Hematopoietic multipotent progenitor cell treated with erythropoietin and hydrocortisone succinate and interleukin-3 and kit ligand, for 17 days (in vitro differentiated cells): ENCODE data around the gene ALK.

ENCODE experiments used
- DNase-seq: peaks from one replicate; pipeline ENCODE4 v3.0.0-alpha.2; 2015; ENCODE audit warnings: low spot score

Gene ALK

GRCh38 chr2:29526587-29527586, 394.5 kb downstream of the ALK start:
- no peak for DNase-seq

- DNase-seq, result no peak
Observed at GRCh38 chr2:29525921-29526320, 395.5 kb downstream of the ALK start.

- DNase-seq, result no peak
Observed at GRCh38 chr2:29524652-29525051, 396.7 kb downstream of the ALK start.

GRCh38 chr2:29522951-29523669, 398.3 kb downstream of the ALK start:
- no peak for DNase-seq

GRCh38 chr2:29520001-29520400, 401.4 kb downstream of the ALK start:
- DNase-seq, result no peak

DNA sequence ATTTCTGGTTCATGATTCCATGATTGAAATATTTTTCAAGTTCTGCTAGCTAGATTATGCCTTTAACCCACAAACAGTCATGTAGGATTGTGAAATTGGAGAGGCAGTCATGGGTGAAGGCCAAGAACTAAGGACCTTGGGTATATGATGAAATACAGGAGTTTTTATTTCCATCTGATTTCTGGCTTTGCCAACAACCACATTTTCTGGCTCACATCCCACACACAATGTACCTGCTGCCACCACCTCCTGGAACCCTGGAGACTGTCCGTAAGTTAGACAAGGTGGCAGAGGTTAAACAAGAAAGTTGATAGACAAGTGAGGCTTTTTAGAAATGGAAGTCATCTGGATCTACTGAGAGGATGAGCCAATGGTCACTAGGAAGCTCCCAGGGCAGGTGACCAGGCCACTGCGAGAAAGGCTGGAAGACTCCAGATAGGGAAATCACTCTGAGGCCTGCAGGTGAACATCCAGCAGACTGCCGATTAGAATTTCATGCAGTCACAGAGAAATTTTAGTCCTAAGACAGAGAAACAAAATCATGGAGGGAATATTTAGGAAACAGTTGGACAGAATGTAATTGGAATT, 402.0 kb downstream of the ALK start:
- DNase-seq, result no peak

DNA sequence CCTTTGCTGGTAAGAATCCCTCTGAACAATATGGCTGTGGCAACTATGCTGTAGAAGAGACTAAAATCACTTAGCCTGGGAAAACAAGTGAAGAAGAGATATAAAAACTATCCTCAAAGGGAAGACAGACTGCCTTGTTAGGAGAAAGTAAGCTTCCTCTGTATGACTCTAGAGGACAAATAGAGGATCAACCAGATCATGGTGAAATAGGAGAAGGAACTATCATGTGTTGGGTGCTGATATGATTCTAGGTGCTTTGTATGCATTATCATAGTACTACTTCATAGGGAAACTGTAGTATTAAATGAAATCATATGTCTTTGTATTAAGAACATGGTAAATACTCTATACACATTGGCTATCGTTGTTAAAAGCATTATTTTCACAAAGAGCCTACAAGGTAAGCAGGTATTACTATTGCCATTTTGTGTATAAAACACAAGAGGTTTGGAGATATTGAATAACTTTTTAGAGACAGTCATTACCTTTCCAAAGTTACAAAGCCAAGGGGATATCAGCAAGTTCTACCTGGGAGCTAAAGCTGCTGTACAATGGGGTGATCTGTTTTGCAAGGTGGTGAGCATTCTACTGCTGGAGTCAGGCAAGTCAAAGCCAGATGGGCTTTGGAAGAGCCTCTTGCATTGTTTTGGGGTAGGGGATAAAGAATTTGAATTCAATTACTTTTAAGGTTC, 402.6 kb downstream of the ALK start:
- DNase-seq, result no peak

GRCh38 chr2:29518010-29518409, 403.4 kb downstream of the ALK start:
- DNase-seq, result no peak

DNA sequence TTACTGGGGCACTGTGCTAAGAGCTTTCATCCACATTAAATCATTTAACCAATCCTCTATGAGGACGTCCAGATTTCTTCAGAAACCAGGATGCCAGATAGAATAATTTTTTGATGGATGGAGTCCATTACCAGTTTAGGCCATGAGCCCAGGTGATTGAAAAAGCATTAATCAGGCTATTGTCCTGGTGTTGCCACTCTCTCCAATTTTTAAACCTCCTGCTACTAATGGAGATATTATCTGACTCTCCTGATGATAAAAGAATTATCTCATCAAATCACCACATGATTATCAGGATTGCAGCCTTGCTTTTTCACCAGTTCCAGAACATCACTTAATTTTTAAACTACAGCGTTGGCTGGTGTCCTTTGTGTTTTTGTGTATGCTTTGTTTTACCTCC, 404.0 kb downstream of the ALK start:
- DNase-seq, result no peak

DNA sequence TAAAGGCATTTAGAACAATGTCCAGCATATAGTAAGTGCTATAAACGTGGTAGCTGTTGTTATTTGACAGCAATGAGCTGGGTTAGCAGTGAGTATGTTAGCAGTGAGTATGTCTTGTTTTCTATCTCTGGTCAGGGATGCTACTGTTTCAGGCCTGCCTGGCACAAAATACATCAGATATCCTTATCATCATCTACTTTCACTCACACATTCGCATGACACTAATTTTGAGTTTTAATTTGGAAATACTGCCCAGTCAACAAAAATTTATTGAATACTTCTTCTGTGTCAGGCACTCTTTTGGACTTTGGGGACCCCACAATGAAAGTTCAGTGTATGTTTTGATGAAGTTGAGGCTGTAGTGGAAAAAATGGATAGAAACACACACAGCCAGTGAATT, 404.6 kb downstream of the ALK start:
- DNase-seq, result no peak

- no peak for DNase-seq
Observed at GRCh38 chr2:29509878-29510277, 411.5 kb downstream of the ALK start.

DNA sequence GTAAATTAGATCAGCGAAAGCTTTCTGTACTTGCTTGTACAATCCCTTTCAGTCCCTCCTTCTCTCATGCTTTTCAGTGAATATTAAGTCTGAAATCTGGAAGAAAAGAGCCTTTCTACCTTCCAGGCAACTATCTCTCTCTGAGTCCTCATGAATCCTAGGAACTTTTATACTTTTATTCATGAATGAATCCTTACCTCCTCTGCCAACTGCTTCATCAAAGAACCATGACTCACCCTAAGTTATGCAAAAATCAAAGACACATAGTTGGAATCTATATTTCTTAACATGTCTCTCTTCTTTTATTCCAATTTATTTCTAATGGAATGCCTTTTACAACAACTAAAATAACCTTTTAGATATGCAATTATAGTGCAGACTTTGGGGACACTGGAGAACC, 412.0 kb downstream of the ALK start:
- DNase-seq, result no peak

GRCh38 chr2:29504746-29505145, 416.6 kb downstream of the ALK start:
- no peak for DNase-seq

DNA sequence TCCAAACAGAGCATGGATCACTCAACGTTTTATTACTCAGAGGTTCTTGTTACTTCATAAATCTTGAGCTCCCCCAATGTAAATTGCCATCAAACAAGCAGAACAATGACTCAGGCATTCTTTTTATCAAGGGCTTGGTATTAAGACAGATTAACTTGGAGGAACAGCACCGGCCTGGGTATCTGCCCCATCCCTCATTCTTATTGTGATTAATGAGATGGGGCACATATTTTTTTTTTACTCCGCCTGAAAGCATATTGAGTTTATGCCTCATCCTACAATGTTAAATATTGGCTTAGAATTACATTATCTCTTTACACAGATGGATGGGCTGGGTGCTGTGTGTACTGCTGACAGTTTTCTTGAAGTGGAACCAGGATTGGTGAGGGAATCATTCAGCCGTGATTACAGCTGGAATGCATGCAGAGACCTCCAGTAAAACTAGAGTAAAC, 418.9 kb downstream of the ALK start:
- no peak for DNase-seq

DNA sequence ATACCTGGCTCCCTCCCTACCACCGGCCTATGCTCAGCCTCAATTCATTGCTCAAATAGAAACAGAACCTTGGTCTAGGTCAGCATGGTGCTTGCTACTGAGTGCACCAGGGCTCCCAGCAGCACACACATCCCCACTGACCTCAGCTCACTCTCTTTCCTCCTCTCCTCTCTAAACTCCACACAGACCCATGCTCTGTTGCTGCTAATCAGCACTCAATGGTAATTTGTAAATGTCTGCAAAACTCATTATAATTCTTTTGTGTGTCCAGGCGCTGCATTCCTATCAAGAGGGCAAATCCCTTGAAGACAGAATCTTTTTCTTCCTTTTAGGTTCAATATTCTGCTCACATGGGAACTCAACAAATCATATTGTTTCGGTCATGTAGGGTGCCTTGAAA, 424.0 kb downstream of the ALK start:
- DNase-seq, result no peak

DNA sequence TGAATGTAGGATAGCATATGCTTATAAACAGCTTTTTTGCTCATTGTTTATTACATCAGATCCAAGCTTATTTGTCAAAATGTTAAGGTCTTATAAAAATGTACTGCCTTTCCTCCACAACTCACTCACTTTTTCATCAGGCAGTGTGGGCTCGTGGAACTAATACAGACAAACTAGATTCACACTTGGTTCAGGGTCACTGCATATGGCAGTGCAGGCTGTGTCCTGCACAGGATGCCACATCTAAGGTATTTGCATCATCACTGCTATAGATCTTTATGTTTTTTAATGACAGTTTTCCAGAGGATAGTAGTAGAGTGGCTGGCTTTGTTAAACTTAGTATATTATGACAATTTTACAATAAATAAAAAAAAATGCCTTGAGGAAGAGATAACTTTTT, 425.2 kb downstream of the ALK start:
- DNase-seq, result no peak

DNA sequence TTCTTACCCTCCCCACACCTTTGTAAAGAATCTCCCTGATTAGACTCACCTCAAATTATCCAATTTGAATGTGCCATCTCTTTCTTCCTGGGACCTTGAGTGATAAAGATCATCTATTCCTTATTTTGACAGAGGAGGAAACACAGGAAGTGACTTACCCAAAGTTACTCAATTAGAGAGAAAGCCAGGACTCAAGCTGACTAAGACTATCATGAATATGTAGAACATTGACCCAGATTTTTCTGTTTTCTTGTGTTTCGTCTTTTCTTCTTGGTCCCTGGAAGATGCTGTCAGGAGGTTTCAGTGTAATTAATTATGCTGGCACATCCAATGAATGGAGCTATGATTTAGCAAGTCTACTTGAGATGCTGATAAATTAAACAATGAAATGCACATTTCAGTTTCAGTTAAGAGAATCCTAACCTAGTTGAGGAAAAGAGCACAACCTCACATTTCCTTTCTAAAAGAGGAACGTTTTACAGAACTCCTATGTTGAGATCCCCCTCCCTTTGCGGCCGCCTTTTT, 425.8 kb downstream of the ALK start:
- DNase-seq, result no peak

- DNase-seq, result no peak
Observed at GRCh38 chr2:29495068-29495467, 426.3 kb downstream of the ALK start.

GRCh38 chr2:29492701-29493100, 428.7 kb downstream of the ALK start:
- no peak for DNase-seq

DNA sequence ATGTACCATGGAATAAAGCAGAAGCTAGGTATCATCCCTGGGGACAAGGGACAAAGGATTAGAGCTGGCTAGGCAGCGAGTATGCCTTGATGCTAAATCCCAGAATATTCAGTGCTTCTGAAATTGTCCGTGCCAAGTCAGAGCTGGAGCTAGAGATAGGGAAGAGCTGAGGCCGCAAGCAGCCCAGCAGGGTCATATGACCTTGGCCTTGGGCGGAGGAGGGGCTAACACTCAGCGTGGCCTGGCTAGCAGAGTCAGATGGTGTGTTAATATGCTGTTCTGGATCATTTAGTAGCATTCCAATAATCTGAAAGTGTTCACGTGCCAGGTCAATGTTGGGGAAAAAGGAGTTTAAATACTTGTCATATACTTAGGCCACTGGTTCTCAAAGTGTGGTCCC, 431.3 kb downstream of the ALK start:
- DNase-seq, result no peak

DNA sequence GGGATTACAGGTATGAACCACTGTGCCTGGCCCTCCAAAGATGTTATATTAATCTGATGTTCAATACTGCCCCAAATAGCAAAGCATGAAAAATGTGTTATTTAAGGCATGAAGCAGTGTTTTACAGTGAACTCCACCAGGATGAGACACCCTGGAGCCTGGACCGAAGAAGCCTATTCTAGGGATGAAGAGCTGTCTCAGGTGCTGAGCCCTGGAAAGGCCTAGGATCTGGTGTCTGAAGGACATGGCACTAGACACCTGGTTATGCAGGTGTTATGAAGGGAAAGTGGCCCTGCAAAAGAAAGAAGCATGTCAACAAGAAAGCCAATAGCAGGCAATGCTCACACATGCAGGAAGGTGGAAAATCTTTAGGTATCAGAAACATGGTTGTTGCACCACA, 431.8 kb downstream of the ALK start:
- DNase-seq, result no peak

GRCh38 chr2:29487967-29488555, 433.3 kb downstream of the ALK start:
- DNase-seq, result no peak
